Stimulated activated naive CD4-positive, alpha-beta T cell treated with Interleukin-2 at 50 U/mL for 16 hours (primary cell): Measurements from ENCODE around the gene RAD51B.
"Not testable (repeated sequence)": the region's sequence is repeated elsewhere in the genome, so short reads cannot be mapped to it uniquely, and the experiment has no call there.

Experiments used
- DNase-seq: peaks from one replicate; lab custom pipeline; 2025; lab: John Stamatoyannopoulos, UW

The RAD51B gene

DNA sequence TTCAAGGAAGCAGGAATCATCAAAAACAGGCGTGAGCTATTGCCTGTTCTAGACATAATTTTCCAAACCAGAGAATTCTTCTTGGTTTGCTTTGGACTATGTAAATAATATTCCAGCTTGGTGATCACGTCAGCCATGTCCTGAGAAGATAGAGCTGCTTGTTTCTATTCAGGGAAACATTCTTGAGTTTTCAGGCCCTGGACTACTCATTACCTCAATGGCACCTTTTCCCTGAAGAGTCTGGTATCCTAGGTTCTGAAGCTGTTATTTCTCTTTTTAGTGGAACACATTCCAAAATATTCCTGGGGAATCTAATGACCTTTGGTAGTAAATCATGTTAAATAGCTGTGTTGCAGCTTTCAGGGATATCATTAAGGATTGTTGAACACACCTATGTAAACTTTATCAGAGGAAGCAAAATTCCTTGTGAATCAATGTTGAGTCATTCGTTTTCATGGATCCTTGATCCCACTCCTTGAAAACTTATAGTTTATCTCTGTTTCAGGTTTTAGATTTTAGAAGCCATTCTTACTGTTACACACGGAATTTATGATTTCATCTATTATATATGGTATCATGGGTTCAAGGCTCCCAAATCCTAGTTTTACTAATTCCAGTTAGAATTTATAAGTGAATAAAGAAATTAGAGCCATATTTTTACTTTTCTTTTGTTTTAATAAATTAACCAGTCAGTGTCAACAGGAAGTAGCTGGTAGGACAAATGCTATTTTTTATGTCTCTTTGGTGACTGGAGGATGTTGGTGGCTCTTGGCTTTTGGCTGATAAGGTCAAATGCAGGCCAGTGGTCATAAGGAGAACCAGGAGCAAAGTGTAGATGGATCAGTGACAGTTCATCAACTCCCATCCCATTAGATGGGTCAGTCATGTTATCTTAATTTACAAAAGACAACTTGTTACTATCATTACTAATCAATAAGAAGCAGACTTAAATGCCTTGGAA, 593.2 kb downstream of the RAD51B start:
- no peak for DNase-seq

DNA sequence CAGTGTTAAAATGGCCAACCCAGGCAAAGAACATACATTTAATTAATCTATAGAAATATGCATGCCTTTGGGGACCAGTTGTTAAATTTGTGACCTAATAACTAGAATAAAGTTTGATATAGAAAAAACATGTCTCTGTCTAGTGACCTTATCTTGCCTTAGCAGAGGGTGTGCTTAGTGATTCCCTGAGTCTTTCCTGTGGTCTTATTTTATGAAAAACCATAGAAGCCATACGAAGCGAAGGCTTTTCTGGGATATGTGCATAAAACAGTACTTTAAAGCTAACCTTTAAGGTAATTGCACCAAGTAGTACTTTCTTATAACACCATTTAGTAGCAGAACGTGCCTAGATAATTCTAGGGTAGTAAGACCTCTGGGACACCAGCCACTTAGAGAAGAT, 593.9 kb downstream of the RAD51B start:
- no peak for DNase-seq

DNA sequence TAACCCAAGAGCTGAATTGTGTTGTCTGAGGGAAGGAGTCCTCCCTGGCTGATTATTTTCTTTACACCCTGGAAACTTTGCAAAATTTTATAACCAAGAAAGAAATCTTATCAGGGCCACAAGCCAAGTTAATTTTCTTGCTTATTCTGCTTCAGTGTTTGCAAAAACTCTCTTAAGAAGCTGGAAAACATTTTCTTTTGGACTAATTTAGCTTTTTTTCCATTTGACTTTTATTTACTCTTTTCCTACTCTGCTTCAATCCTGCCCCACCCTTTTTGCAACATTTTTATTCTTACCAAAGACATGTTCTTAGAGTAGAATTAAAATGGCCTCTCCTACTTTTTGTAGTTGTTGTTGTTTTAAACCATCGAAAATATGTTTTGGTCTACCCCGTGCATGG, 594.5 kb downstream of the RAD51B start:
- DNase-seq, result no peak

DNA sequence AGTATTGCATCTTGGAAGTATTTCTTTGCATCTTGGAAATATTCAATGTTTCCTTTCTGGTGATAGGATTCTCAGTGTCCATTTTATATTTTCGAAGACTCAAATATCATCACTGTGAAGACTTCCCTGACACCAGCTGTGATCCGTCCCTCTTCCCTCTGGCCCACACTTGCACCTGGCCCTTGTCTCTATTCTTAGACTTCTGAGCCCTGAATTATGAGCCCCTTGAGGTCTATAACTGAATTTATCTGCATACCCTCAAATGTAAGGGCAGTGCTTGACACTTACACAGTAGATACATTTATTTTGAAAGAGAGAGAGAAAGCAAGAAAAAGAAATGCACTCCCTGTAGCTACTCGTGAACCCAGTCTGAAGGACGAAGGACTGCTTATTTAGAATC, 596.6 kb downstream of the RAD51B start:
- DNase-seq, result no peak

DNA sequence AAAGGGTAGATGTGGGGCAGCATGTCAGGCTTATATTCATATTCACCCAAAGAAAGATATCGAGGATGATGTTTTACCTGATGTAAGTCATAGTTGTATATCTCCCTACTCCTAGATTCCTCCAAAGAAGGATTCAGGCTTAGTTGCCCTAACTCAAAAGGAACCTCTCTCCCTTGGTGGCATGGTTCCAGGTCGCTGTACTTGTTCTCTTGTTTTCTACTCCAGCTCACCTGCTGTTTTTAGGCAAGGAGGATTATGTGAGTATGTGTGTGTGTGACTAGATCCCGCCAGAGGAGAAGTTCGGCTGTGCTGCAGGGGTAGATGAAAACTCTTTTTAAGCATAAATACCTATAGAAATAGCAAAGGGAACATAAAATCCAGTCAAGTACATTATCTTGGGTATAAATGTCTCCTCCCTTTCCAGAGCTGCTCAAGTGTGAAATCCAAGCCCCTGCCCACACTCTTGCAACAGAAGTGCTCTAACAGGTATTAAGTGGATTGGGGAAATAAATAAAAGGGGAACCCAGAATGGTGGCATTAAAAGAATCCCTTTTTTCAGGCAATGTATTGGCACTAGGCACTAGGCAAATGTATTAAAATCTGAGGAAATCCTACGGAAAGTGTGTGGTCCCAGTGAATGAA, 597.6 kb downstream of the RAD51B start:
- DNase-seq, result no peak

DNA sequence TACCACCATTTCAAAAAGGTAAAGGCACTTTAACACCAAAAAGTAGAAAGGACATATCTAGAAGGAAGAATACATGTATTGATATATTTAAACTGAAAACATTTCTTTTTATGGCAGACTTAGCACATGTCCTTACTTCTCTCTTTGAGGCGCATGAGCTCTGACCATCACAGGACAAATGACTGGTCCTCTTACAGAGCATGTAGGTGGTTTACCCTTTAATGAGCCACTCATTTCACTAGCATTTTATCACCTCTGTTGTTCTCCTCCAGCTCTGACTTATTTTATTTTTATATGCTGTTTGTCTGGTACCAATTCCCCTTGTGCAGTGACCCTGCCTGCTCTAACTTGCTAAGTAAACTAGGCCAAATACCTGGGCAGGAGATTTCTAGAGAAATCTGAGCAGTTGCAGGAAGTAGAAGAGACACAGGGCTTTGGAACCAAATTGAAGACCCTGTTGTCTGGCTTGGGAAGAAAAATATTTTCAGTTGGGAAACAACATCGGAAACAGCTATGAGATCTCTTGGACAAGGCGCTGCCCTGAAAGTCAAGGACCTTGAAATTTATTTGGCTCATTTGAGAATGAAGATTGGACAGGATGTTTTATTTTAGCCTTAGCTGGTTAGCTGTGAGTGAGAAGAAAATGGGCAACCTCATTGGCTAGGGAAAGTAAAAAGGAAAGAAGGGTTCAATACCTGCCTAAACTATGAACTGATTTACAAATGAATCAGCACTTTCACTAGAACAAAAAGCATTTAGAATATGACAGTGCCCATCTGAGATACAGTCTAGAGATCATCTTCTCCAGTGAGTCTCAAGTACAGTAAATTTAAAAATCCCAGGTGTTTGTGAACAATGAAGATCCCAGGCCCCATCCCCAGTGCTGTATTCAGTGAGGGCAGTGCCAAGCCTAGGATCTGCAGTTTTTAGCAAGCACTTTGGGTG, 598.9 kb downstream of the RAD51B start:
- DNase-seq, result no peak

DNA sequence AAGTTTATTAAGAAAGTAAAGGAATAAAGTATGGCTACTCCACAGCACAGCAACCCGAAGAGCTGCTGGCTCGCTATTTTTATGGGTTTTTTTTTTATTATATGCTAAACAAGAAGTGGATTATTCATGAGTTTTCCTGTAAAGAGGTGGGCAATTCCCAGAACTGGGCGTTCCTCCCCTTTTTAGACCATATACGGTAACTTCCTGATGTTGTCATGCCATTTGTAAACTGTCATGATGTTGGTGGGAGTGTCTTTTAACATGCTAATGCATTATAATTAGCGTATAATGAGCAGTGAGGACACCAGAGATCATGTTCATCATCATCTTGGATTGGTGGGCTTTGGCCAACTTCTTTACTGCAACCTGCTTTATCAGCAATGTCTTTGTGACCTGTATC, 600.8 kb downstream of the RAD51B start:
- no peak for DNase-seq

DNA sequence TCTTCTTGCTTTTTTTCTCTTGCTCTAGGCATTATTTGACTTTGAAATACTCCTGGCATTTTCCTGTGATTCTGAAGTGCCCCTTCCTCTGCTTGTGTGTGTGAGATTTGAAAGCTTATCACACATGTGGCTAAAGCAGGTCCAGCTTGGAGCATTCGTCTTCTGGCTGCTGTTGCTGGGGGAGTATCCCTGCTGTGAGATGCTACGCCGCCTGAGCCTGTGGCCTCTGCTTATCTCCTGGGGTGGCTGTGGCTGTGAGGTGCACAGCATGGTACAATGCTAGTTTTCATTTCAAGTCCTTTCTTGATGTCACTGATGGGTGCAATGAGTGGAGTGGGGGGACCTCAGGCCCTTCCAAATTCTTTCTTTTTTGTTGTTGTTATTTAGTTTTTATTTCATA, 601.5 kb downstream of the RAD51B start:
- DNase-seq, result no peak

DNA sequence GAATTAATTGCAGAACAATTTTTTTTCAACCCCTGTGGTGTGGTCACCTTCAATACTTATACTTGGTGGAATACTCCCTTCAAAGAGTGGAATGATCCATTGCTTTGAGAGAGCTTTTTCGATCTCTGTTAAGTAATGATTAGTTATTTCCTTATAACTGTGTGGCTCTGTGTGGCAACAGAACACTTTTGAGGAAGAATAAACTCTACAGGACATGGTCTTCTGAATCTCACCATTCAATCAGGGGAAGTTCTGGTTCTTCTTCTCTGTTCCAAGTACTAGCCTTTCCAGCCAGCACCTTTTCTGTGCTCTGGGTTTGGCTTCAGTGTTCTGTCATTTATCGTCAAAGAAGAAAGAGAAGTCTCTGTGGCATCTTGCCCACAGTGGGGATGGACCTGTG, 604.1 kb downstream of the RAD51B start:
- no peak for DNase-seq

DNA sequence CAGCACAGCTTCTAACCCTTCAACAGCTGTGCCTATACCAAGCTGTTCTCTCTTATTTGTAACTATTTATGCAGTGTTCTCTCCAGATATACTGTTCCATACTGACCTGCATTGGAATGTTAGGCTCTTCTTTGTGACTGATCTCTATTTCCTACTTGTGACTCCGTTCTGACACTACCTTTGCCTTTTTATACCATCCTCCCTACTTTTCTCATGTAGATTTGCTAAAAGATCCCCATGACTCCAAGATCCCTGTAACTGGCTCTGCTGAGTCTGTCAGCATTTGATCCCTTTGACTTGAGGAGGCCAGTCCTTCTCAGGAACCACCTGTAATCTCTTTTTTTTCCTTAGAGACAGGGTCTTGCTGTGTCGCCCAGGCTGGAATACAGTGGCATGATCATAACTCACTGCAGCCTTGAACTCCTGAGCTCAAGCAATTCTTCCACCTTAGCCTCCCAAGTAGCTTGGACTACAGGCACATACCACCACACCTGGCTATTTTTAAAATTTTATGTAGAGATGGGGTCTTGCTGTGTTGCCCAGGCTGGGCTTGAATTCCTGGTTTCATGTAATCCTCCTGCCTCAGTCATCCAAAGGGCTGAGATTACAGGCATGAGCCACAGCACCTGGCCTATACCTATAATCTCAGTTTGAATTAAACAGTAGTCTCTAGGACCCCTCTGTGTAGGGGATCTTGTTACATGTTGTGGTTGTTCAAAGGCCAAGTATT, 605.0 kb downstream of the RAD51B start:
- DNase-seq, result no peak

DNA sequence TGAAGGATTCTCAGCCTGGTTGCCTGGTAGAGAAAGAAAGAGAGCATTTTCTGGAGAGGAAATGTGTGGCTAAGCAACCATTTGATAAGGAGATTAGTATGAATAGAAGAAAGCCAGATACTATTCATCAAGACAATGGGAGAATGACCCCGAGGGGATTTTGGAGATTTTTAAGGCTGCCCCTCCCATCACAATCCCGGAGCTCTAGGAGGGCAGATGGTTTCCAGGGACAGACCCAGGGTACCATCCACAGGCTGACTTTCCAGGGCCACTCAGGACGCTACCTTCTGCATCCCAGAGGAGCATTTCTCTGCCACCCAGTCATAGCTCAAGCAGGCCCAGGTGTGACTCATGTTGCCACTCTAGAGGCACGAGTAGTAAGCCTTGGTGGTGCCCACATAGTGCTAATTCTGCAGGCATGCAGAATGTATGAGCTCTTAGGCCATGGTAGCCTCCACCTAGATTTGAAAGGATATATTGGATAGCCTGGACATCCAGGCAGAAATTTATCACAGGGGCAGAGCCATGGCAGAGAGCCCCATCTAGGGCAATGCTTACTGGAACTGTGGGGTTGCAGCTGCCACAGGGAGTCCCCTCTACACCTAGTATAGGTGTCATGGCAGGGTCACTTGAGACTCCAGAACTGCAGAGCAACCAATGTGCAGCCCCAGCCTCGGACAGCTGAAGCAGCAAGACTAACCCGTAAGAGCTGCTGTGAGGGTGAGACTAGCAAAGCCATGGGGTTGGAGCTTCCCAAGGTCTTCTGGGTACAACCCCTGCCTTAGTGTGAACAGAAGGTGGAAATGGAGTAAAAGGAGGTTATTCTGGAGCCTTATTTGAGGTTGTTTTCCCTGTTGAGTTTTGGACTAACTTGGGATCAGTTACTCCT, 607.3 kb downstream of the RAD51B start:
- DNase-seq, result no peak

DNA sequence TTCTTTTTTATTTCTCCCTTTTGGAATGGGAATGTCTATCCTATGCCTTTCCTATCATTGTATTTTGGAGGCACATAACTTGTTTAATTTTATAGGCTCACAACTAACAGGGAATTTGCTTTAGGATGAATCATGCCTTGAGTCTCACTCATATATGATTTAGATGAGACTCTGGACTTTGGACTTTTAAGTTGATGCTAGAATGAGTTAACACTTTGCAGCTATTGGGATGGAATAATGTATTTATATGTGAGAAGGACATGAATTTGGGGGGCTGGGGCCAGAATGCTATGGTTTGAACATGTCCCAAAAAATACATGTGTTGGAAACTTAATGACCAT, 607.9 kb downstream of the RAD51B start:
- DNase-seq, result no peak

DNA sequence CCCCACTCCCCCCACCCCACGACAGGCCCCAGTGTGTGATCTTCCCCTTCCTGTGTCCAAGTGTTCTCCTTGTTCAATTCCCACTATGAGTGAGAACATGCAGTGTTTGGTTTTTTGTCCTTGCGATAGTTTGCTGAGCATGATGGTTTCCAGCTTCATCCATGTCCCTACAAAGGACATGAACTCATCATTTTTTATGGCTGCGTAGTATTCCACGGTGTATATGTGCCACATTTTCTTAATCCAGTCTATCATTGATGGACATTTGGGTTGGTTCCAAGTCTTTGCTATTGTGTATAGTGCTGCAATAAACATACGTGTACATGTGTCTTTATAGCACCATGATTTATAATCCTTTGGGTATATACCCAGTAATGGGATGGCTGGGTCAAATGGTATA, 609.3 kb downstream of the RAD51B start:
- not testable (repeated sequence) for DNase-seq

DNA sequence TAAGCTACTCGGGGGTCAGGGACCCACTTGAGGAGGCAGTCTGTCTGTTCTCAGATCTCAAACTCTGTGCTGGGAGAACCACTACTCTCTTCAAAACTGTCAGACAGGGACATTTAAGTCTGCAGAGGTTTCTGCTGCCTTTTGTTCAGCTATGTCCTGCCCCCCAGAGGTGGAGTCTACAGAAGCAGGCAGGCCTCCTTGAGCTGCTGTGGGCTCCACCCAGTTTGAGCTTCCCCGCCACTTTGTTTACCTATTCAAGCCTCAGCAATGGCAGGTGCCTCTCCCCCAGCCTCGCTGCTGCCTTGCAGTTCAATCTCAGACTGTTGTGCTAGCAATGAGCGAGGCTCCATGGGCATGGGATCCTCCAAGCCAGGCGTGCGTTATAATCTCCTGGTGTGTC, 614.6 kb downstream of the RAD51B start:
- not testable (repeated sequence) for DNase-seq

DNA sequence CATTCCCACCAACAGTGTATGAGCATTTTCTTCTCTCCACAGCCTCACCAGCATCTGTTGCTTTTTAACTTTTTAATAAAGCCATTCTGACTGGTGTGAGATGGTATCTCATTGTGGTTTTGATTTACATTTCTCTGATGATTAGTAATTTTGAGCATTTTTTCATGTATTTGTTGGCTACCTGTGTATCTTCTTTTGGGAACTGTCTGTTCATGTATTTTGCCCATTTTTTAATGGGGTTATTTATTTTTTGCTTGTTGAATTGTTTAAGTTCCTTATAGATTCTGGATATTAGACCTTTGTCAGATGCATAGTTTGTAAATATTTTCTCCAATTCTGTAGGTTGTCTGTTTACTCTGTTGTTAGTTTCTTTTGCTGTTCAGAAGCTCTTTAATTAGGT, 616.1 kb downstream of the RAD51B start:
- DNase-seq, result not testable (repeated sequence)

DNA sequence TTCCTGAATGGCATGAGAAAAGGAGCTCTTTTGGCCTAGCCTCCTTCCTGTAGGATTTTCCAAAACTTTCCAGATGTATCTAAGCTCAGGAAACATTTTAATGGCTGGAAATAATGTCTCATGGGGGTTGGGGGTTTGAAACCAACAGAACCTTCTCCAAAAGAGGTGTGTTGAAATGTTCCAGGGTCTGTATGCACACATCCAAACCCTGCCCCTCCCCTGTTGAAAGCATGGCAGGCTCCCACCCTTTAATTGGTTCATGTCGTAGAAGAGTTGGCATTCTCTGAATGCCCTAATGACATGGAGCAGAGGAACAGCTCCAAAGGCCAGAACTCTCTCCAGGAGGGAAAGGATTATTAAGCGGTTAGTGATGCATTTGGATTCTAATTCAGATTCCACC, 620.1 kb downstream of the RAD51B start:
- DNase-seq, result no peak

DNA sequence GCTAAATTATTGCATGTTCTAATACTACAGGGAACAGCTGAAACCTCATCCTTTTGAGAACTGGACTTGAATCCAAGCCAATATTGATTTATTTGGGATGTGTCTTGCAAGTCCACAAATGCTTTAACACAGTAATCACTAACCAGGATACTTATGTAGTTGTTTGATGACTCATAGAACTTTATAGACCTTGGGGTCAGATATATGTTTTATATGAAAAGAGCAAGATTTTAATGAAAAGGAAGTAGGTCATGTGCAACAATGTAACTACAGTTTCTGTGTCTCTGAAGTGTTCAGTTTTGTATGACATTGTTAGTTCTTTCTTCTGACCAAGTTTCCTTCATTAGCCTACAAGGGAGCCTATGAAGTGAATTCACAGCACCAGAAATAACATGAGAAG, 621.2 kb downstream of the RAD51B start:
- no peak for DNase-seq

DNA sequence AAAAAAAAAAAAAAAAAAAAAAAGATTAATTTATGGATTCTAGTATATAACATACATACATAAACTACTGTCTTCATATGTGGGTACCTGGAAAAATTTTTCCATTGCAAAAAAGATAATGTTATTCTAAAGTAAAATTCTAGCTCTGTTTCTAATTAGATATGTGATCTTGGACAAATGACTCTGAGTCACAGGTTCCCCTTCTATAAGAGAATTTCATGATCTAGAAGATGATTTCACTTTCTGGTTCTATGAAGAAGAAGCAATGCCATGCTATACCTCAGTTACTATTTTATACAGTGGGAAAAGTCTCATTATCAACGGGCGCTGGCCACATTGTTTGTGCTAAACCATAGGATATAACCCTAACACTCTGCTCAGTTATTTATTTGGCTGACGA, 622.0 kb downstream of the RAD51B start:
- DNase-seq, result no peak

DNA sequence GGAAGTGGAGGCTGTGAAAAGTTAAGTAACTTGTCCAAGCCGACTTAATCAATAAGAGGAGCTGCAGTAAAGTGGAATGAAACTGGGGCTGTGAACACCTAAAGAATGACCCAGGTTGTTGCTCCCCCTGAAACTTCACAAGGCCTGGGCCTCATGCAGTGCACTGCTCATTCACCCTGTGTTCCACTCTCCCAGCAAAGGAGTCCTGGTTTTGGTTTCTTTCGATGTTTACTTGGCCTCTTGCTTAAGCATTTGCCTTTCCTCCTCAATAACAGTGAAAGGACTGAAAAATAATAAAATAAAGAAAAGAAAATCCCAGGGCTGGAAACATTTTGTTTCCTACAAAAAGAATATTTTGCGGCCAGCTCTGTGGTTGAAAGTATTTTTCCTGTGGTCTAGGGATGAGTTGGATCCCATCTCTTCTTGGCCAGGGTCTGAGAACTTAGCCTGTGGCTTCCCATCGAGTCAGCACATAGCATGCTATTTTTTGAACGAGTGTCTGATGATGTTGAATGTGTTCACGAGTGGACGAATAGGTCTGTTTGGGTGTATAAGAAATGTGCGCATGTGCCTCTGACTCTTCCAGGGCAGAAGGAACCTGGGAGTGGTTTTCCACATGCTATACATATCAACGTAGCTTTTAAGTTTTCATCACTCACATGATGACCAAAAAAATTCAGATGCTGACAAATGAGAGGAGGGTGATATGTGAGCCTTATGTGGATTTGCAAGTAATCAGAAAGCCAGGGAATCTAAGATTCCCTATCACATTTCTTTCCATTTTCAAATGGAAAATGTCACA, 623.5 kb downstream of the RAD51B start:
- no peak for DNase-seq
